ENCODE data around the gene LIPN. TPM values are rescaled to one million over a fixed set of nuclear protein-coding genes. Genes with fewer than 3 reads are reported as not detected.

LIPN gene
- total and polyA plus RNA-seq, 2 of the 8 experiments (the other 6 are each of a cell fraction or from before 2014, with no cell fraction given), result not detected

- Histone ChIP-seq H3K4me3 (ENCODE audit: extremely low read depth in 1 of 4, insufficient read depth in 2 of 4, low read depth in 3 of 4, low read length in 4 of 4) (no peak overlapping the region), H2BK20ac (ENCODE audit: low read length) (no peak overlapping the region), H4K91ac (replicated peaks; ENCODE audit: insufficient read length, low read length) (no peak overlapping the region), H3K4ac (replicated peaks; ENCODE audit: insufficient read length, low read depth, low read length) (no peak overlapping the region), H4K5ac (ENCODE audit: insufficient read length, low read depth, low read length) (no peak overlapping the region), H2BK120ac (replicated peaks; ENCODE audit: low read depth, low read length) (no peak overlapping the region), H3K4me2 (ENCODE audit: insufficient read depth in 1 of 2, low read depth in 2 of 2, low read length in 2 of 2) (no peak overlapping the region), H4K20me1 (replicated peaks in 1 of 2; ENCODE audit: control insufficient read depth in 1 of 2, insufficient read depth in 2 of 2, low read length in 2 of 2) (no peaks in the 10 kb centered on the region), H3K56ac (replicated peaks; ENCODE audit: insufficient read length, low read depth, low read length) (no peak overlapping the region), H3K79me1 (ENCODE audit: low read depth, low read length) (no peaks in the 10 kb centered on the region), H3K9me3 (ENCODE audit: insufficient read depth in 2 of 2, low read depth in 1 of 2, low read length in 1 of 2) (no peaks in the 10 kb centered on the region), H3K27me3 (replicated peaks in 1 of 4; ENCODE audit: control insufficient read depth in 3 of 4, extremely low read depth in 1 of 4, insufficient read depth in 3 of 4, low read length in 3 of 4) (no peaks in the 10 kb centered on the region), H3K9ac (replicated peaks in 1 of 4; ENCODE audit: extremely low read depth in 1 of 4, low read depth in 3 of 4, low read length in 3 of 4) (no peak overlapping the region), H3K27ac (ENCODE audit: low read depth, low read length) (no peak overlapping the region), H2BK12ac (ENCODE audit: low read depth, low read length) (no peak overlapping the region), H3K23ac (ENCODE audit: insufficient read length) (no peak overlapping the region), H3K23me2 (ENCODE audit: low read depth, low read length) (no peaks in the 10 kb centered on the region), H2BK5ac (ENCODE audit: low read depth, low read length) (no peak overlapping the region), H3K18ac (ENCODE audit: extremely low read depth, low read length) (no peak overlapping the region), H4K8ac (ENCODE audit: extremely low read depth, insufficient read depth, low read length) (no peak overlapping the region), H2AFZ (ENCODE audit: low read length) (no peak overlapping the region), H3K14ac (ENCODE audit: insufficient read length) (no peak overlapping the region), H2AK5ac (ENCODE audit: low read depth, low read length) (no peak overlapping the region), H3K79me2 (ENCODE audit: control insufficient read depth in 1 of 2, insufficient read depth in 2 of 2, low read length in 2 of 2) (no peaks in the 10 kb centered on the region), H2BK15ac (ENCODE audit: low read length) (no peak overlapping the region), H3K4me1 (replicated peaks in 1 of 4; ENCODE audit: control insufficient read depth in 3 of 4, insufficient read depth in 4 of 4, low read length in 3 of 4) (no peaks in the 10 kb centered on the region), H3K36me3 (ENCODE audit: control insufficient read depth in 2 of 4, insufficient read depth in 4 of 4, low read length in 3 of 4) (no peaks in the 10 kb centered on the region)
- FAIRE-seq, result no peak
- ChIA-PET POLR2A (ENCODE audit: partially characterized antibody) (no interaction called here), CTCF (ENCODE audit: partially characterized antibody) (interaction anchor here (1.0 to 1.4 kb wide), 3 partner anchors 15 to 138 kb away, joined by 3 to 5 read pairs (median 3); no protein-coding TSS in a partner anchor)
- WGBS, 2 experiments (ENCODE audit: extremely low coverage in 1 of 2, insufficient coverage in 1 of 2, insufficient read length in 1 of 2, insufficient replicate concordance in 2 of 2, low coverage in 1 of 2, low lambda C conversion rate in 2 of 2, missing lambda C conversion rate in 1 of 2), result 95% methylated on average over 1 of the region's 1 CpG; no CpG with 5 or more reads in 1 of the 2 experiments
- DNase-seq (ENCODE audit: low read depth in 1 of 2, low spot score in 2 of 2), result no peak
- TF ChIP-seq BRCA1 (IDR thresholded peaks at IDR 0.05; ENCODE audit: low read depth, low read length) (no peak), RBBP5 (IDR thresholded peaks at IDR 0.05; ENCODE audit: borderline replicate concordance, low read depth, low read length) (no peak), TEAD4 (IDR thresholded peaks at IDR 0.05; ENCODE audit: low read depth, low read length) (no peak), PHF8 (conservative IDR thresholded peaks at IDR 0.05; ENCODE audit: low read depth, low read length) (no peak), SIX5 (IDR thresholded peaks at IDR 0.05; ENCODE audit: low read depth, low read length) (no peak), FOSL1 (IDR thresholded peaks at IDR 0.05; ENCODE audit: insufficient read depth, low read depth, low read length) (no peak), NRF1 (IDR thresholded peaks at IDR 0.05; ENCODE audit: low read depth, low read length) (no peak), JUND (IDR thresholded peaks at IDR 0.05; ENCODE audit: low read length) (no peak), CHD2 (IDR thresholded peaks at IDR 0.05; ENCODE audit: low read length) (no peak), HDAC2 (IDR thresholded peaks at IDR 0.05; ENCODE audit: borderline replicate concordance in 1 of 2, low read depth in 2 of 2, low read length in 2 of 2) (no peak), YY1 (IDR thresholded peaks at IDR 0.05; ENCODE audit: low read depth, low read length) (no peak), EGR1 (IDR thresholded peaks at IDR 0.05; ENCODE audit: borderline replicate concordance, low read depth, low read length) (no peak), ZNF274 (IDR thresholded peaks at IDR 0.05; ENCODE audit: borderline replicate concordance, extremely low read depth, low read length) (no peak), SP2 (IDR thresholded peaks at IDR 0.05; ENCODE audit: low read length) (no peak)
- TF ChIP-seq, protein P1, sequence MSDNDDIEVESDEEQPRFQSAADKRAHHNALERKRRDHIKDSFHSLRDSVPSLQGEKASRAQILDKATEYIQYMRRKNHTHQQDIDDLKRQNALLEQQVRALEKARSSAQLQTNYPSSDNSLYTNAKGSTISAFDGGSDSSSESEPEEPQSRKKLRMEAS (IDR thresholded peaks at IDR 0.05), result no peak
Measured at GRCh38 chr10:88794731-88795130, 34.9 kb downstream of the LIPN start.
